Nephron (organoid): ENCODE results near the gene EGFR.

Source experiments
- H3K27ac Mint-ChIP-seq, 3 experiments: 2 replicates each; pipeline ENCODE4 v1.8.0; 2020; ENCODE audit warnings: mixed read lengths in 3 of 3, mild to moderate bottlenecking in 2 of 3, moderate library complexity in 1 of 3
- H3K27me3 Mint-ChIP-seq: 2 replicates; pipeline ENCODE4 v1.8.0; 2021; ENCODE audit warnings: low read depth, mild to moderate bottlenecking, moderate library complexity, mixed read lengths
- H3K36me3 Mint-ChIP-seq: 2 replicates; pipeline ENCODE4 v1.8.0; 2020; ENCODE audit warnings: low read depth, mixed read lengths
- H3K4me1 Mint-ChIP-seq: 2 replicates; pipeline ENCODE4 v1.8.0; 2020; ENCODE audit warnings: mixed read lengths
- H3K4me3 Mint-ChIP-seq, 3 experiments: 2 replicates each; pipeline ENCODE4 v1.8.0; 2020; ENCODE audit warnings: mild to moderate bottlenecking in 3 of 3, mixed read lengths in 3 of 3, moderate library complexity in 2 of 3
- H3K9me3 Mint-ChIP-seq: 2 replicates; pipeline ENCODE4 v1.8.0; 2020; ENCODE audit warnings: mixed read lengths
- TF ChIP-seq, protein P1 (sequence below), 3 experiments: fragments of 200-600 bp; sonication (generic); IDR thresholded peaks; one replicate each; pipeline ENCODE4 v1.5.0; 2021; ENCODE audit warnings: antibody characterized with exemption in 3 of 3; ENCODE audit not compliant: unreplicated experiment in 3 of 3

EGFR gene

GRCh38 chr7:55081068-55081467 is 62.3 kb downstream of the EGFR start:
- H3K4me1 Mint-ChIP-seq: peaks cover 54% of the 10 kb centered on the region
- peak overlapping the region; percentile 41 to 77 (median 65) for H3K27ac Mint-ChIP-seq
- TF ChIP-seq, protein P1, sequence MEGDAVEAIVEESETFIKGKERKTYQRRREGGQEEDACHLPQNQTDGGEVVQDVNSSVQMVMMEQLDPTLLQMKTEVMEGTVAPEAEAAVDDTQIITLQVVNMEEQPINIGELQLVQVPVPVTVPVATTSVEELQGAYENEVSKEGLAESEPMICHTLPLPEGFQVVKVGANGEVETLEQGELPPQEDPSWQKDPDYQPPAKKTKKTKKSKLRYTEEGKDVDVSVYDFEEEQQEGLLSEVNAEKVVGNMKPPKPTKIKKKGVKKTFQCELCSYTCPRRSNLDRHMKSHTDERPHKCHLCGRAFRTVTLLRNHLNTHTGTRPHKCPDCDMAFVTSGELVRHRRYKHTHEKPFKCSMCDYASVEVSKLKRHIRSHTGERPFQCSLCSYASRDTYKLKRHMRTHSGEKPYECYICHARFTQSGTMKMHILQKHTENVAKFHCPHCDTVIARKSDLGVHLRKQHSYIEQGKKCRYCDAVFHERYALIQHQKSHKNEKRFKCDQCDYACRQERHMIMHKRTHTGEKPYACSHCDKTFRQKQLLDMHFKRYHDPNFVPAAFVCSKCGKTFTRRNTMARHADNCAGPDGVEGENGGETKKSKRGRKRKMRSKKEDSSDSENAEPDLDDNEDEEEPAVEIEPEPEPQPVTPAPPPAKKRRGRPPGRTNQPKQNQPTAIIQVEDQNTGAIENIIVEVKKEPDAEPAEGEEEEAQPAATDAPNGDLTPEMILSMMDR (IDR thresholded peaks at IDR 0.05; ENCODE audit: unreplicated experiment in 3 of 3): no peak
- no peaks in the 10 kb centered on the region for H3K36me3 Mint-ChIP-seq
- peaks cover 3% of the 10 kb centered on the region for H3K27me3 Mint-ChIP-seq
- H3K9me3 Mint-ChIP-seq: no peaks in the 10 kb centered on the region
- peak overlapping the region in 1 of 3 experiments; percentile 15 for H3K4me3 Mint-ChIP-seq

GRCh38 chr7:55081472-55082227 is 62.8 kb downstream of the EGFR start:
- Mint-ChIP-seq H3K9me3 (no peaks in the 10 kb centered on the region), H3K27ac (peak overlapping the region; percentile 41 to 77 (median 65)), H3K36me3 (no peaks in the 10 kb centered on the region), H3K27me3 (peaks cover 3% of the 10 kb centered on the region), H3K4me3 (peak overlapping the region in 1 of 3 experiments; percentile 15), H3K4me1 (peaks cover 60% of the 10 kb centered on the region)
- TF ChIP-seq, protein P1 (IDR thresholded peaks at IDR 0.05; ENCODE audit: unreplicated experiment in 3 of 3): no peak

- TF ChIP-seq, protein P1 (IDR thresholded peaks at IDR 0.05; ENCODE audit: unreplicated experiment in 3 of 3): no peak
- no peaks in the 10 kb centered on the region for H3K36me3 Mint-ChIP-seq
- peaks cover 64% of the 10 kb centered on the region for H3K4me1 Mint-ChIP-seq
- H3K27me3 Mint-ChIP-seq: peaks cover 3% of the 10 kb centered on the region
- H3K9me3 Mint-ChIP-seq: no peaks in the 10 kb centered on the region
- H3K4me3 Mint-ChIP-seq: no peak overlapping the region
- peak overlapping the region; percentile 41 to 77 (median 65) for H3K27ac Mint-ChIP-seq
Measured at GRCh38 chr7:55082228-55082603, 63.4 kb downstream of the EGFR start.

GRCh38 chr7:55083206-55083605 is 64.4 kb downstream of the EGFR start:
- H3K27me3 Mint-ChIP-seq: no peaks in the 10 kb centered on the region
- TF ChIP-seq, protein P1 (IDR thresholded peaks at IDR 0.05; ENCODE audit: unreplicated experiment in 3 of 3): no peak
- H3K4me1 Mint-ChIP-seq: peaks cover 66% of the 10 kb centered on the region
- H3K36me3 Mint-ChIP-seq: no peaks in the 10 kb centered on the region
- H3K27ac Mint-ChIP-seq: peak overlapping the region in 2 of 3 experiments; percentile 41 to 94
- H3K4me3 Mint-ChIP-seq: no peak overlapping the region
- no peaks in the 10 kb centered on the region for H3K9me3 Mint-ChIP-seq

- H3K4me3 Mint-ChIP-seq: no peak overlapping the region
- peak overlapping the region; percentile 8 to 94 (median 82) for H3K27ac Mint-ChIP-seq
- no peaks in the 10 kb centered on the region for H3K27me3 Mint-ChIP-seq
- H3K36me3 Mint-ChIP-seq: no peaks in the 10 kb centered on the region
- H3K9me3 Mint-ChIP-seq: no peaks in the 10 kb centered on the region
- TF ChIP-seq, protein P1 (IDR thresholded peaks at IDR 0.05; ENCODE audit: unreplicated experiment in 3 of 3): no peak
- H3K4me1 Mint-ChIP-seq: peaks cover 72% of the 10 kb centered on the region
Measured at GRCh38 chr7:55084307-55084706, 65.5 kb downstream of the EGFR start.
